Urinary bladder (tissue), 4 donors: Measurements from ENCODE around the gene MFSD12. TPM values are rescaled to one million over a fixed set of nuclear protein-coding genes. Genes with fewer than 3 reads are reported as not detected.
"Not testable (repeated sequence)": the region's sequence is repeated elsewhere in the genome, so short reads cannot be mapped to it uniquely, and the experiment has no call there.

Experiments
- DNase-seq: peaks from one replicate; pipeline ENCODE4 v3.0.0-alpha.2; 2015; ENCODE audit errors: extremely low spot score
- H3K27ac ChIP-seq: one replicate; pipeline ENCODE4 v1.5.1; 2013; ENCODE audit warnings: low read depth, mild to moderate bottlenecking, moderate library complexity
- H3K36me3 ChIP-seq: one replicate; pipeline ENCODE4 v1.6.1; 2013; ENCODE audit warnings: mild to moderate bottlenecking, moderate library complexity; ENCODE audit not compliant: insufficient read depth
- H3K4me1 ChIP-seq: one replicate; pipeline ENCODE4 v1.6.1; 2013; ENCODE audit warnings: mild to moderate bottlenecking, moderate library complexity; ENCODE audit not compliant: insufficient read depth
- H3K4me3 ChIP-seq: one replicate; pipeline ENCODE4 v1.5.1; 2013; ENCODE audit warnings: low read depth, low read length
- WGBS: extraction: QIAGEN DNeasy Blood & Tissue Kit; methylation state at CpG from one replicate; pipeline ENCODE4 v1.1.7; 2013; 5-methylcytosine and 5-hydroxymethylcytosine counted together
- polyA plus RNA-seq: library from polyadenylated mRNA; stranded (reverse); fragments of 200-250 nt; gene quantifications from one replicate; pipeline ENCODE4 v1.2.3, GENCODE V29; 2013
- total RNA-seq: library from RNA; depleted of rRNA; stranded (reverse); fragments of >200 nt; gene quantifications from one replicate; pipeline ENCODE4 v1.2.3, GENCODE V29; 2014
- donor health status: healthy with polysubstance abuse.
- donor health status: healthy.

Gene MFSD12
- total and polyA plus RNA-seq, 2 donors: 19.3 to 38.6 TPM

DNA sequence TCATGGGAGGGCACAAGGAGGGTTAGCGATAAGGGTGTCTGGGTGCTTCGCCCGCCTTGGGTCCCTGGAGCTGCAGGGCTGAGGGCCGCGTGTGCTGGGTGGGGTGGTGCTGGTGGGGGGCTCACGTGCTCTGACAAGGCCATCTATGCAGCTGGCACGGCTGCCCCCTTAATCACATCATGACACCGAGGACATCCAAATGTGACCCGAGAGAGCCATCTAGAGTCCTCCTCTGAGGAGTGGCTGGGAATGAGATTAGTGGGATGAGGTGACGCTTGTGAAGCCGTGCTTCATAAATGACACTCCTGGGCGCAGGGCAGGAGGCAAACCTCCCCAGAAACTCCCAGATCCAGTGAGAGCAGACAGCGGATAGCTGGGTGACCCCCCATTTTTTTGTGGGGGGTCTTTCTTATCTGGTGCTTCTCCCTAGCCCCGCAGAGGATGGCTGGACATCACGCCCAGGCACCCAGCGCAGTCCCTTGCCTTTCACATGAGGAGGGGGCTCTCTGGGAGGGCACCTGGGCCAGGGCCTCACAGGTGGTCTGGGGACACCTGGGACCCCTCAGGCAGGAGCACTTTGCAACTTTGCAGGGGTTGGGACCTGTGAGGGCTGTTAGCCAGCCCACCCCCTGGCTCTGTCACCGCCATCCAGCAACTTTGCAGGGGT is 44.7 kb downstream of the MFSD12 start:
- no peak for DNase-seq
- Histone ChIP-seq H3K27ac (no peak overlapping the region), H3K4me3 (no peak overlapping the region), H3K36me3 (no peaks in the 10 kb centered on the region), H3K4me1 (no peaks in the 10 kb centered on the region)
- 88% methylated on average over 17 of the region's 17 CpGs for WGBS

DNA sequence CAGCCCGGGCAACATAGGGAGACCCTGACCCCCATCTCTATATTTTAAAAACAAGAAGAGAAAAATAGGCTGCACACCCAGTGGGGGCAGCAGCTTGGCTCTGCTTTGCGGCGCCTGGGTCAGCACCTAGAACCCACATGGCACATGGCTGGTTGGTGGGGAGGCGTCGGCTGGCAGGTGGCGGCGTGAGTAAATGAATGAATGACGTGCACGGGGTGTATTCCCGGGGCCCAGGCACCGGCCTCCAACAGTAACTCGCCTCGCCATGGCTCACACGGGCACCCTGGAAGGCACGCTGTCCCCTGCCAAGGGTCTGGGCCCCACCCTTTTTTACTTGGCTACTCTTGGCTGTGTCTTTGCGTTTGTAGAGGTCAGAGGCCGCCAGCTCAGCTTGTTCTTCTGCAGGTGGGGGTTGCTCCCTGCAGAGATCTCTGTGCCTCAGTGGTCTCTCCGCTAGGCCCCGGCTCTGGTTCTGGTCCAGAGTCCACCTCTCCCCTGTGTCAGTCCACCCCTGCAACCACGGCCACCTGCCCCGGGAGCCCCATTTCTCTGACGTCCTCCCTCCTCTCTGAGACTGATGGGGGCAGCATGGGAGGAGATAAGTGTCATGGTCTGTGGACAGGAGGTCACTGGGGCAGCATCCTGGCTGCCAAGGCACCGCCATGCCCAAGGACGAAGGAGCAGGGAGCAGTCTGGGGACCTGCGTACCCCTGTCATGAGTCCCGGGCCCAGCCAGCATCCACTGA is 45.7 kb downstream of the MFSD12 start:
- DNase-seq: no peak
- Histone ChIP-seq H3K36me3 (no peaks in the 10 kb centered on the region), H3K4me3 (no peak overlapping the region), H3K27ac (no peak overlapping the region), H3K4me1 (no peaks in the 10 kb centered on the region)
- WGBS: 82% methylated on average over 26 of the region's 26 CpGs

DNA sequence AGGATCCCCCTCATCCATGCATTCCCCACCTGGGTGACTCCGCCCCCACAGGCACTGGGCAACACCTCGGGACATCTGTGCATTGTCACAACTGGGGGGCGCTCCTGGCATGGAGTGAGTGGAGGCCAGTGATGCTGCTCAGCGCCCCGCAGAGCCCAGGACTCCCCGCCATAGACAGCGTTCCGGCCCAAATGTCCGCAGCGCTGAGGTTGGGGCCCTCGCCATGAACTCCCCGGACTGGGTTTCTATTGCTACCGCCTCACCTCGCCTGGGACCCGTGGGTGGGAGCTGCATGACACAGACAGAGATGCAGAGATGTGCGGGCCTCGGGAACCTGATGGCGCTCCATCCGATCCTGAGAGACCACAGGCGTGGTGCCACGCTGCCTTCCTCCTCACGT is 46.7 kb downstream of the MFSD12 start:
- WGBS: 86% methylated on average over 22 of the region's 22 CpGs
- no peak for DNase-seq
- Histone ChIP-seq H3K4me1 (no peaks in the 10 kb centered on the region), H3K4me3 (no peak overlapping the region), H3K27ac (no peak overlapping the region), H3K36me3 (no peaks in the 10 kb centered on the region)

DNA sequence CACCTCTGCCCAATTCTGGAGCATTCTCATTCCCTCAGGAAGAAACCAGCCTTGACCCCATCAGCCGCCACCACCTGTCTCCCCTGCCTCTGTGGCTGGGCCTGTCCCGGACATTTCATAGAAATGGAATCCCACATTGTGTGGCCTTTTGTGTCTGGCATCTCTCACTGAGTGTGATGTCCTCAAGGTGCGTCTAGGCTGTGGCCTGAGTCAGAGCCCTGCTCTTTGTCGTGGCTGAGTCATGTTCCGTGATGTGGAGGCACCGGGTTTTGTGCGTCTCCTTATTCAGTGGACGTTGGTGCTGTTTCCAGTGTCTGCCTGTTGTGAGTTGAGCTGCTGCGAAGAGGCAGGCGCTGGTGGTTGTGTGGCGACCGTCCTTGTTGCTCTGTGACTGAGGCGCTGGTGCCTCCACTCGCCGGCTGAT is 47.8 kb downstream of the MFSD12 start:
- H3K36me3 ChIP-seq: no peaks in the 10 kb centered on the region
- no peaks in the 10 kb centered on the region for H3K4me1 ChIP-seq
- H3K4me3 ChIP-seq: no peak overlapping the region
- 89% methylated on average over 15 of the region's 15 CpGs for WGBS
- H3K27ac ChIP-seq: no peak overlapping the region
- DNase-seq: no peak

DNA sequence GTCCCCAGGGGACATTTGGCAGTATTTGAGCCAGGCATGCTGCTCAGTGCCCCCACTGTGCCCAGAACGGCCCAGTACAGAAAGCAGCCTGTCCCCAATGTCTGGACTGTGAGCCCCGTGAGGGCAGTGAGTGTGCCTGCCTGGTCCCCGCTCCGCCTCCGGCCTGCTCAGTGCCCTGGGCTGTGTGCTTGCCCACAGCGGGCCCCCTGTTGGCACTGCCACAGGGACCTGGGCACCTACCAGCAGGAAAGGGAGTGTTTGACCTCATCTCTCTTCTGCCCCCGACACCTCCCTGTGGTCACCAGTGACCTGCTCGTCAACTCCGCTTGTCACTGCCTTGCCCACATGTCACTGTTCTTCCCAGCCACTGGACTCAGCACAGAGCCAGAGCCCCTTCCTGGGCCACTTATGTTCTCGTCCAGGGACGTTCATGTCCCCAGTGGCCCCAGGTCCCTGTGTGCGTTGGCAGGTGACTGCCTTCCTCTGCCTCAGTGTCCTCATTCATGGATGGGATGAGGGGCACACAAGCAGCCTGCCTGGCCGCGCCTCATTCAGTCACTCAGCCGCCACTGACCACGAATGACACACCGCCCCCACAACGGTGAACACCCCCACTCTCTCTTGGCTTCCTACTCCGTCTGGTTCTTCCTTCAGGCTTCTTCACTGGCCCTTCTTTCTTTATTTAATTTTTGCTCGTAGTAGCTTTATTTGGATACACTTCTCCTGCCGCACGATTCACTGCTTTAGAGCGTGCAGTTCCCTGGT is 48.4 kb downstream of the MFSD12 start:
- 88% methylated on average over 23 of the region's 23 CpGs for whole genome bisulfite sequencing
- Histone ChIP-seq H3K4me3 (no peak overlapping the region), H3K27ac (no peak overlapping the region), H3K4me1 (no peaks in the 10 kb centered on the region), H3K36me3 (no peaks in the 10 kb centered on the region)
- no peak for DNase-seq

DNA sequence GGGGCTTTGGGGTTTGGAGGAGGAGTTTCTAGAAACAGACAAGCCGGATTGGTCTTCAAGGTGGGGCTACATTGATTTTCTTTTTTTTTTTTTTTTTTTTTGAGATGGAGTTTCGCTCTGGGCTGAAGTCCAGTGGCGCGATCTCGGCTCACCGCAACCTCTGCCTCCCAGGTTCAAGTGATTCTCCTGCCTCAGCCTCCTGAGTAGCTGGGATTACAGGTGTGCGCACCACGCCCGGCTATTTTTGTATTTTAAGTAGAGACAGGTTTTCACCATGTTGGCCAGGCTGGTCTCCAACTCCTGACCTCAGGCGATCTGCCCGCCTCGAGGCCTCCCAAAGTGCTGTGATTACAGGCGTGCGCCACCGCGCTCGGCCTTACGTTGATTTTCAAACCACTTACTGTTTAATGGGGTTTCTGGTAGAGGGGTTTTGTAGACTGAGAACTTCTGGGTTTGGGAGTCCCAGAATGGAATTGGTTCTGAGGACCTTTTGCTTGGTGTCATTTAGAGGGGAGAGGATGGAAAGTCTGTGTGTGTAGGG is 49.2 kb downstream of the MFSD12 start:
- not testable (repeated sequence) for DNase-seq, H3K27ac ChIP-seq, H3K4me1 ChIP-seq, H3K4me3 ChIP-seq, H3K36me3 ChIP-seq
- 91% methylated on average over 18 of the region's 18 CpGs for WGBS

DNA sequence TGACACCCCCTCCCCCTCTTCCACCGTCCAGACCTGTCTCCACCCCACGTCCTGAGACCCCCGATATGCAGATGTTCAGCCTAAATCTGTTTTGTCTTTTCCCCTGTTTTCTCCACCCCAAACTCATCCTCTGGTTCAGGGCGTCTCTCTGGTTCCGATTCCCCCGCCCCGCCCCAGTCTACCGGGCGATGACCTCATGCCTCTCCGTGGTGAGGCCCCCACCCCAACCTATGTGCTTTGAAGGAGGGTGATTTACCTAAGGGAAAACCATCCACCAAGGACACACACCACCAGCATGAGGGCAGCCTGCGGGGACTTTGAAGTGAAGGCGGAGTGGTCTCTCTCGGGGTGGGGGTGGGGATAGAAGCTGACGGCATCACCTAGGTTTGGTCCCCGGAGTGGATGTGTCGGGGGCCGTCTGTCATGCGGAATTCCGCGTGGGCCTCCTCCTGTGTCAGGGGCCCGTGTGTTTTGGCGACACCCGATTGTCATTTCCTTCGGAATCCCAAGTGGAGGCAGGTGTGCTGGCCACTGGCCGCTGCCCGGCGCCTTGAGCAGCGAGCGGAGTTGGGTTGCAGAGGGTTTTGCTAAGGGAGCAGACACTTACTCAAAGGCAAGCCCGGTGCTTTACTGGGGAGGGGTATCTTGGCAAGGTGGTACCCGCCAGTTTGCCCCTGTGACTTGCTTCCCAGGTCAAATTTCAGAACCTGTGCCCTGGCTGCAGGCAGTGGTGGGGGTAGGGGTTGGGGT is 49.8 kb downstream of the MFSD12 start:
- Histone ChIP-seq H3K4me3 (peak overlapping the region; percentile 96), H3K4me1 (no peaks in the 10 kb centered on the region), H3K27ac (no peak overlapping the region), H3K36me3 (no peaks in the 10 kb centered on the region)
- 27% methylated on average over 31 of the region's 31 CpGs for WGBS
- DNase-seq: no peak

DNA sequence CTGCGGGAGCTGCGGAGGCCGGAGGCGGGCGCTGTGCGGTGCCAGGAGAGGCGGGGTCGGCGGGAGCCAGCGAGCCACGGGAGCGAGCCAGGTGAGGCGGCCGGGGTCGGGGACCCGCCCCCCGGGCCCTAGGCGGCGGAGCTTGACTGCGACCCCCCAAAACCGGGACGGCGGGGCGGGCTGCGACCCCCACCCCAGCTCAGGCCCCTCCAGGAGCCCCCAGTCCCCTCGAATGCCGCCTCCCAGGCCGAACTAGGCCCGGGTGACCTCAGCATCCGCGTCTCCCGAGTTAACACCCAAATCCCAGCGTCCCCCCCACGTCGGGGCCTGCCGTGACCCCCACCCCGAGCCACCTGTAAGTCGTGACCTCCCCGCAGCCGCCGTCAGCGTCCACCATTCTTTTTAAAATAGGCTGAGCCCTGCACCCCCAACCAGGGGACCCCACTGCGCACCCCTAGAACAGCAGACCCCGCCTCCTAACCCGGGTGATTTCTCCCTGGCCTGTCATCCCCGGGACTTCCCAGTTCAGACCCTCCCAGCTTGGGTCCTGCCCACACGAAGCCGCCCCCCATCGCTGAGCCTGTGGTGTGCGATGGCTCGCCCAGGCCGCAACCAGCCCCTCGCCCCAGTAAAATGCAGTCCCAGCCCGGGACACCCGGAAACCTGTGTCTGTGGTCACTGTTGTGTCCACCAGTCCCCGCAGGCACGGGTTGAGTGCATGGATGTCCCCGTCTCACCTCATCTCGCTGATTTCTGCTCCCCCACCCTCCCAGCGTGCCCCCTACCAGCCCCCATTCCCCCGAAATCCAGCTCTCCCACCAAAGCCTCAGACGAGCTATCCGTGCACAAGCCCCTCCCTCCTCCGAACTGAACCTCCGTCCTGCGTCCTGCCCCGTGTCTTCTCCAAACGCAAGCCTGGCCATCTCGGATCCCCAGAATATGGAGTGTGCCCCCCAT is 50.7 kb downstream of the MFSD12 start:
- under 1% methylated on average over 69 of the region's 69 CpGs for WGBS
- no peaks in the 10 kb centered on the region for H3K36me3 ChIP-seq
- H3K4me1 ChIP-seq: no peaks in the 10 kb centered on the region
- peak overlapping the region; percentile 78 for H3K27ac ChIP-seq
- H3K4me3 ChIP-seq: peak overlapping the region; percentile 96
- no peak for DNase-seq

DNA sequence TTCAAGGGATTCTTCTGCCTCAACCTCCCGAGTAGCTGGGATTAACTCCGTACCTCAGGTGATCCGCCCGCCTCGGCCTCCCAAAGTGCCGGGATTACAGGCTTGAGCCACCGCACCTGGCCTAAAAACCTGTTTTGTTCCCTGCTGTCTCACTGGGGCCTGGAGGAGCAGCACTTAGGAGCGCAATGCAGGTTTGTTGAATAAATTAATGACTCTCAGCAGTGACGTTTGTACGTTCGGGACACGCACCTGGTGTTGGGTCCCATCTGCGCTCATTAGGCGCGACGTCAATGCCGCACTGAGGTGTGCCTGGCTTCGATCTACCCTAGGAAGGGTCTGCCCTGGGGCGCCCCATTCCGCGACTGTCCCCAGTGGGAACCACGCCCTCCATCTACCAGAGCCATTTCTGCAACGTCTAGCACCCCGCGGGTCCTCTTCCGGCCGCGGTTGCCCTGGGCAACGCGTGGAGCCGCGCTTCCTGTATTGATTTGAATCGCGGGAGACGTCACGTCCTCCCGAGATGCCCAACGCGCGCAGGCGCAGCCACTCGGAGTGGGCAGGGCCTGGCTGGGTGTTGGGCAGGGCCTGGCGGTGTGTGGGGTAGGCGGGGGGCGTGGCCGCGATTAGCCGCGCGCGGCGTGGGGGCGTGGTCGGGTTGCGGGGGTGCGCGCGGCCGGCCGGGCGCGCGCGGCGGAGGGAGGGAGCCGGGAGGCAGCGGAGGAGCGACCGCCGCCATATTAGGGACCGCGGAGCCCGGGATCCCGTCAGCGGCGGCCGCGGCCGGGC is 51.6 kb downstream of the MFSD12 start, which contains the start of gene FZR1:
TSS of gene FZR1 (plus strand) at position 714 of the 786 bp plus-strand sequence. CDS start 16,679 bp downstream, outside the sequence.
- H3K4me3 ChIP-seq: peak within 1 kb of the TSS; percentile 96
- peak; percentile 95 for DNase-seq
- WGBS: under 1% methylated on average over 79 of the region's 79 CpGs
- H3K36me3 ChIP-seq: no peaks in the 10 kb centered on the region
- H3K27ac ChIP-seq: peak within 1 kb of the TSS; percentile 78
- no peaks in the 10 kb centered on the region for H3K4me1 ChIP-seq

DNA sequence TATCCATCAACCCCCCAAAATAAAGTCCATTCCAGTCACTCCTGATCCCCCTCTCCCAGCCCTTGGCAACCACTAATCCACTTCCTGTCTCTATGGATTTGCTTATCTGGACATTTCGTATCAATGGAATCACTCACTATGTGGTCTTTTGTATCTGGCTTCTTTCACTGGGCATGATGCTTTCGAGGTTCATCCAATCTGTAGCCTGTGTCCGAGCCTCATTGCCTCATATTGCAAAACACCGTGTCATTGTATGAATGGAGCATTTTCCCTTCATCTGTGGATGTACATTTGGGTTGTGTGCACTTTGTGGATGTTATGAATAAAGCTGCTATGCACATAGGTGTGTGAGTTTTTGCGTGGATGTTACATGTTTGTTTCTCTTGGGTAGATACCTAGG is 52.7 kb downstream of the MFSD12 start:
- 54% methylated on average over 5 of the region's 5 CpGs for WGBS
- H3K4me1 ChIP-seq: no peaks in the 10 kb centered on the region
- H3K27ac ChIP-seq: no peak overlapping the region
- no peak for DNase-seq
- H3K36me3 ChIP-seq: no peaks in the 10 kb centered on the region
- H3K4me3 ChIP-seq: no peak overlapping the region

DNA sequence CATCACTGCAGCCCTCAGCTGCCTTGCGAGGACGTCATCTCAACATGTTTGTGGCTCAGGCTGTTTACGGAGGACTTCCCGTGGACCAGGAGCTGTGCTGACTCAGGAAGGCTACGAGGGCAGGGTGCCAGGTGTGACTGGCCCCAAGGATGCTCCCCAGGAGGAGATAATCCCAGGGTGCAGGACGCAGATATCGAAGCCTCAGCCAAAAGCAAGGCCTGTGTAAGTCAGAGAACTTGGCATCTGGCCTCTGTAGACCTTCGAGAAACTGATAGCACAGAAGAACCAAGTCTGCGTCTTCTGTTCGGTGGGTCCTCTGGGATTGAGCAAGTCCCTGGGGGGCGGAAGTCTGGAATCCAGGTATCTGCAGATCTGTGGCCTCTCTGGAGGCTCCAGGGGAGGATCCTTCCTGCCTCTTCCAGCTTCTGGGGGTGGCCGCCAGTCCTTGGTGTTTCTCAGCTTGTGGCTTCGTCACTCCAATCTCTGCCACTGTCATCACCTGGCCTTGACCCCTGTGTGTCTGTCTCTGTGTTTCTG is 54.3 kb downstream of the MFSD12 start:
- no peak for DNase-seq
- no peak overlapping the region for H3K4me3 ChIP-seq
- H3K4me1 ChIP-seq: no peaks in the 10 kb centered on the region
- H3K36me3 ChIP-seq: no peaks in the 10 kb centered on the region
- no peak overlapping the region for H3K27ac ChIP-seq
- 68% methylated on average over 13 of the region's 13 CpGs for WGBS
